Activated T-helper 1 cell treated with anti-CD3 and anti-CD28 coated beads, Interleukin-12 subunit alpha, Interleukin-12 subunit beta, Interleukin-2, Interleukin-4 antibody, amounts not matched to agents 30 ng/mL and 10 ng/mL and 1 ng/mL, durations not matched to agents 14 hours and 24 hours and 36 hours (primary cell): ENCODE data around the gene SCN8A. TPM values are rescaled to one million over a fixed set of nuclear protein-coding genes. Genes with fewer than 3 reads are reported as not detected.

Source experiments
- DNase-seq: peaks from one replicate; pipeline ENCODE4 v3.0.0; 2021; ENCODE audit warnings: low spot score
- H3K27ac Mint-ChIP-seq: one replicate; pipeline ENCODE4 v1.8.0; 2021; ENCODE audit warnings: mild to moderate bottlenecking, mixed read lengths
- H3K27me3 Mint-ChIP-seq: one replicate; pipeline ENCODE4 v1.8.0; 2022; ENCODE audit warnings: mild to moderate bottlenecking, moderate library complexity, mixed read lengths; ENCODE audit not compliant: insufficient read depth
- H3K36me3 Mint-ChIP-seq: one replicate; pipeline ENCODE4 v1.8.0; 2021; ENCODE audit warnings: low read depth, mixed read lengths
- H3K4me1 Mint-ChIP-seq: one replicate; pipeline ENCODE4 v1.8.0; 2021; ENCODE audit warnings: low read depth, mixed read lengths
- H3K4me3 Mint-ChIP-seq: one replicate; pipeline ENCODE4 v1.8.0; 2021; ENCODE audit warnings: mild to moderate bottlenecking, moderate library complexity, mixed read lengths
- H3K9me3 Mint-ChIP-seq: one replicate; pipeline ENCODE4 v1.8.0; 2021; ENCODE audit warnings: mixed read lengths
- intact Hi-C: fragments of 100-400 bp; cut with micrococcal nuclease; formaldehyde crosslinking; loops from one replicate; pipeline ENCODE4 v1.15.1; 2024
- total RNA-seq: library from RNA; stranded (reverse); gene quantifications from 2 replicates; pipeline ENCODE4 v1.2.3, GENCODE V29; 2022

SCN8A gene
- total RNA-seq, 1 donor from 2014 or later: 0.26 TPM

DNA sequence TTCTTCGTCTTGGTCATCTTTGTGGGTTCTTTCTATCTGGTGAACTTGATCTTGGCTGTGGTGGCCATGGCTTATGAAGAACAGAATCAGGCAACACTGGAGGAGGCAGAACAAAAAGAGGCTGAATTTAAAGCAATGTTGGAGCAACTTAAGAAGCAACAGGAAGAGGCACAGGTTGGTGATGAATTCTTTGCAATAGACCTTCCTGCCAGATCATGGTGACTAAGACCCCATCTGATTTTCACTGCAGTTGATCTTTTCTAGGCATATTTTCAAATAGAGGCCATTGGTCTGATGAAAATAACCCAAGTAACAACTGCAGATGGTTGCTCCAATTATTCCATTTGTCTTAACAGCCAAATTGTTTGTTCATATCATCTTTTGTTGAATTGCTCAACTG, 114.4 kb downstream of the SCN8A start:
- H3K27me3 Mint-ChIP-seq: peaks cover 2% of the 10 kb centered on the region
- no peaks in the 10 kb centered on the region for H3K9me3 Mint-ChIP-seq
- H3K4me1 Mint-ChIP-seq: no peaks in the 10 kb centered on the region
- no peak overlapping the region for H3K4me3 Mint-ChIP-seq
- H3K27ac Mint-ChIP-seq: no peak overlapping the region
- H3K36me3 Mint-ChIP-seq: no peaks in the 10 kb centered on the region
- DNase-seq: no peak
- intact Hi-C loops: no loop called here

DNA sequence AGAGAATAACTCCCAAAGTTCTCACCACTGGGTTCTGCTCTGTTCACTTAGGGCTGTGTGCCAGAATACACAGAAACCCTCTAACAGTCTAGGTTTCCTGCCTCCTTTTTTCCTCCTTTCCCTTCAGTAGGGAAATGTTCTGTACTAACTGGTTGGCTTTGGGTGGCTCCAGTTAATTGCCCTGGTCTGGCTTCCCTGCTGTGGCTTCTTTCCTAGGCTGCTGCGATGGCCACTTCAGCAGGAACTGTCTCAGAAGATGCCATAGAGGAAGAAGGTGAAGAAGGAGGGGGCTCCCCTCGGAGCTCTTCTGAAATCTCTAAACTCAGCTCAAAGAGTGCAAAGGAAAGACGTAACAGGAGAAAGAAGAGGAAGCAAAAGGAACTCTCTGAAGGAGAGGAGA, 115.2 kb downstream of the SCN8A start:
- no peaks in the 10 kb centered on the region for H3K36me3 Mint-ChIP-seq
- H3K4me3 Mint-ChIP-seq: no peak overlapping the region
- H3K27ac Mint-ChIP-seq: no peak overlapping the region
- H3K4me1 Mint-ChIP-seq: no peaks in the 10 kb centered on the region
- no peaks in the 10 kb centered on the region for H3K9me3 Mint-ChIP-seq
- H3K27me3 Mint-ChIP-seq: peaks cover 7% of the 10 kb centered on the region
- DNase-seq: no peak
- intact Hi-C loops: no loop called here

DNA sequence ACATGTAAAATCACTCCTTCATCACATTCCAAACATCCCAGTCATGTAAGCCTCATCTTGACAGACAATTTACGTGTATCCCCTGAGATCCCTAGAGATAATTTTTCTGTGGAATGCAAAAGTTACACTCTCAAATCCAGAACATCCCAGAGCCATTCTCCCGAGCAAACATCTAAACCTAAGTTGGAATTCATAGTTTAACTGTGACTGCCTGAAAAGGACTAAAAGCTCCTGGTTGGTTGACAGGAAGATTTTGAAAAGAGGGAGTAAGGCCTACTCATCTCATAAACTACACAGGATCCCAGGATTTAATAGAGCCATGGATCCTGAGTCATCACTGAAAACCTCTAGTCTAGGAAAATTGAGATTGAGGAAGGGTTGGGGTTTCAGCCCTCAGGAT, 123.6 kb downstream of the SCN8A start:
- no peaks in the 10 kb centered on the region for H3K36me3 Mint-ChIP-seq

DNA sequence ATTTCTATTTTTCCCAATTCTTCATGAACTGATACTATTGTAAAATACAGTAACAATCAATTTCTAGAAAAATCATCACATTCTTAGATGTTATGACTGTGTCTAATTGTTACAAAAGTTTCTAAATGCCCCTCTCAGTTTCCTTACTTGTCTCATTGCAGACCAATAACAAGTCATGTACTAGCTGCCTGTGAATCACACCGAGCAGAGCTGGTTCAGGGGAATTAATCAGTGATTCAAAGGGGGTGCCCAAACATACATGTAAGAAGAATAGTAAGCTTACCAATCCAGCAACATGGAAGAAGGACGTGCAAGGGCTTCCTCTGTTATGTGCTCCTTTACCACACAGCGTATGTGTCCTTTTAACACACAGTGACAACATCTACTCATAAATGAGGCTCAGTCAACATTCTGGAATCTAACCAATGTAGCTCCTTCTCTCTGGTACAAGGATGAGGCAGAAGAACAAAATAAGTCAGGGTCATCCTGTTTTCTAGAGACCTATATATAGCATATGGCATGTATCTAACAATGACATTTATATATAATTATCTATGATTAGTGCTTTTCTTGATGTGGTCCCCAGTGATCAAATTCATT, 126.4 kb downstream of the SCN8A start:
- Mint-ChIP-seq H3K4me1 (no peaks in the 10 kb centered on the region), H3K36me3 (no peaks in the 10 kb centered on the region), H3K4me3 (no peak overlapping the region), H3K9me3 (no peaks in the 10 kb centered on the region), H3K27me3 (peaks cover 29% of the 10 kb centered on the region), H3K27ac (no peak overlapping the region)
- DNase-seq: no peak
- intact Hi-C loops: no loop called here

More for the DNA sequence above, 123.6 kb downstream of the SCN8A start:
- Mint-ChIP-seq H3K27me3 (peaks cover 19% of the 10 kb centered on the region), H3K9me3 (no peaks in the 10 kb centered on the region), H3K27ac (no peak overlapping the region), H3K4me1 (no peaks in the 10 kb centered on the region), H3K4me3 (no peak overlapping the region)
- intact Hi-C loops: no loop called here
- DNase-seq: no peak

DNA sequence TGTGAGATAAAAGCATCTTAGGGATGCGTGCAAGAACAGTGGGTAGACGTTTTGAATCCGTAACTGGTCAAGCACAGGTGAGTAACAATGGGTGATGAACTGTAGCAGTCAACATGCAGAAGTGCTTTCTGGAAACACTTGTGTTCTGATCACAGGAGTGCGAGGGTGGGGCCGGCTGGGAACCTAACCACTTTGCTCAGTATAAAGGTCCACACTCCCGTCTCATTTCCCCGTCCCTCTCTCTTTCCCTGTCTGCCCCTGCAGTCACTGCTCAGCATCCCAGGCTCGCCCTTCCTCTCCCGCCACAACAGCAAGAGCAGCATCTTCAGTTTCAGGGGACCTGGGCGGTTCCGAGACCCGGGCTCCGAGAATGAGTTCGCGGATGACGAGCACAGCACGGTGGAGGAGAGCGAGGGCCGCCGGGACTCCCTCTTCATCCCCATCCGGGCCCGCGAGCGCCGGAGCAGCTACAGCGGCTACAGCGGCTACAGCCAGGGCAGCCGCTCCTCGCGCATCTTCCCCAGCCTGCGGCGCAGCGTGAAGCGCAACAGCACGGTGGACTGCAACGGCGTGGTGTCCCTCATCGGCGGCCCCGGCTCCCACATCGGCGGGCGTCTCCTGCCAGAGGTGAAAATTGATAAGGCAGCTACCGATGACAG, 130.4 kb downstream of the SCN8A start:
- peak; percentile 4 for DNase-seq
- Mint-ChIP-seq H3K4me3 (peak overlapping the region; percentile 22), H3K27me3 (peaks cover 49% of the 10 kb centered on the region), H3K36me3 (no peaks in the 10 kb centered on the region), H3K4me1 (no peaks in the 10 kb centered on the region), H3K9me3 (no peaks in the 10 kb centered on the region), H3K27ac (no peak overlapping the region)
- intact Hi-C loops: no loop called here

DNA sequence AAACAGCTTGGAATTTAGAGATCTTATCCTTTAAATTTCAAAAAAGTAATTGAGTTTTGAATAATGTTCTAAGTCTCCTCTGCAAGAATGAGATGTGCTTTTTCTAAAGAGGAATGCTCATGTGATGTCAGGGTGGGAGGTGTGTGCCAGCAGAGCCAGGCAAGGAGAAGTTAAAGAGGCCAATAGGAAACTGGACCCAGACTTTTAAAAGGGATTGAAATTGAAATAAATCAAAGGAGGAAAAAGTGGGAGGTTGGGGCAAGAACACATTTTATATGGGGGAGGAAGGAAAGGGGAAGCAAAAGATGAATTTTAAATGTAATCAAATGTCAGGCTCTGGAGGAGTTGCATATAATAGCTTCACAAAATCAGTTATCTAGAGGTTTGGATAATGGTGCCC, 131.4 kb downstream of the SCN8A start:
- no peak for DNase-seq
- H3K27ac Mint-ChIP-seq: no peak overlapping the region
- no peaks in the 10 kb centered on the region for H3K4me1 Mint-ChIP-seq
- intact Hi-C loops: no loop called here
- H3K27me3 Mint-ChIP-seq: peaks cover 45% of the 10 kb centered on the region
- no peaks in the 10 kb centered on the region for H3K9me3 Mint-ChIP-seq
- no peaks in the 10 kb centered on the region for H3K36me3 Mint-ChIP-seq
- H3K4me3 Mint-ChIP-seq: no peak overlapping the region

DNA sequence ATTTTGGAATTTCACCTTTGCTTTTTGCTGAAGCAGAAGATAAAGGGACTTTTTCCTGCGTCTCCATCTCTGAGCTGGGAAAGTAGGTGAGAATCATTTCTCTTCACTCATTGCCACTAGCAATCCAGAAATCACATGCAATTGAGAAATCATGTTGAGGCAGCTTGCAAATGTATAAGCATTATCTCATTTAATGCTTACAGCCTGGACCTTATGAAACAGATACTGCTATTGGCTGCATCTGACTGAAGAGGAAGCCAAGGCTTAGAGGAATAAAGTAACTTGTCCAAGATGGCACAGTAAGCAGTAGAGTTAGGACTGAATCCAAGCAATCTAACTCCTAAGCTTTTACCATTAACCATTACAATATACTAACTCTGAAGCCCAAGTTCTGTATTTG, 135.1 kb downstream of the SCN8A start:
- H3K27ac Mint-ChIP-seq: no peak overlapping the region
- peaks cover 43% of the 10 kb centered on the region for H3K27me3 Mint-ChIP-seq
- H3K36me3 Mint-ChIP-seq: no peaks in the 10 kb centered on the region

DNA sequence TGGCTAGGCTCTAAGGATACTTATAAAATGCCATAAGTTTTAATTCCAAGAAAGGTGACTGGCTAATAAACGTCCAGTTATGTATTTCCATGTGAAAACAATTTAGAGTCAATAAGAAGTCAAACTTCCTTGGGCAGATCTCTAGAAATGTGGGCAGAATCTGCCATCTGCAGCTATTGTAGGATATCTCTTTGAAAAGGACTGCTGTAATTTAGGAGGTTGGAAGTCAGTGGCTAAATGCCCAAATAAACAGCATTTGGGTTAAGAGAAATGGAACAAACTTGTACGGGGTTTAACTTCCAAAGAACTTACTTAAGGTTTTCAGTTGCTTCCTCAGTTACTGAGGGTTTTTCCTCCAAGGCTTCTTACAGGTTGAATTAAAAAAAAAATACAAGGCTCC, 135.9 kb downstream of the SCN8A start:
- intact Hi-C loops: no loop called here
- Mint-ChIP-seq H3K27ac (no peak overlapping the region), H3K27me3 (peaks cover 35% of the 10 kb centered on the region), H3K9me3 (no peaks in the 10 kb centered on the region), H3K4me3 (no peak overlapping the region), H3K4me1 (no peaks in the 10 kb centered on the region), H3K36me3 (no peaks in the 10 kb centered on the region)
- no peak for DNase-seq

More for the DNA sequence above, 135.1 kb downstream of the SCN8A start:
- no peak overlapping the region for H3K4me3 Mint-ChIP-seq
- no peaks in the 10 kb centered on the region for H3K4me1 Mint-ChIP-seq
- DNase-seq: no peak
- intact Hi-C loops: no loop called here
- H3K9me3 Mint-ChIP-seq: no peaks in the 10 kb centered on the region

DNA sequence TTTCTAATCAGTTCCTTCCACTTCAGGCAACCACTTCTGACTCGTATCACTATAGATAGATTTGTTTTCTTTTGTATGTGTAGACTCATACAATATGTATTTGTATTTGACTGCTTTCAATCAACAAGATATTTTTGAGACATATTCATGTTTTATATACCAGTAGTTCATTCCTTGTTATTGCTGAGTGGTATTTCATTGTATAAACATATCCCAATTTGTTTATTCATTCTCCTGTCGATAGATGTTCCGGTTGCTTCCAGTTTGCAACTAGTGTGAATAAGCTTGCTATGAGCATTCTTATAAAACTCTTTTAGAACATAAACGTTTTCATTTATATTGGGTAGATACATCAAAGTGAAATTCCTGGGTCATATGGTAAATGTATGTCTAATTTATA, 138.3 kb downstream of the SCN8A start:
- H3K9me3 Mint-ChIP-seq: no peaks in the 10 kb centered on the region
- H3K36me3 Mint-ChIP-seq: no peaks in the 10 kb centered on the region
- peaks cover 27% of the 10 kb centered on the region for H3K27me3 Mint-ChIP-seq
- no peak overlapping the region for H3K4me3 Mint-ChIP-seq
- no peak overlapping the region for H3K27ac Mint-ChIP-seq
- intact Hi-C loops: no loop called here
- no peaks in the 10 kb centered on the region for H3K4me1 Mint-ChIP-seq
- DNase-seq: no peak

DNA sequence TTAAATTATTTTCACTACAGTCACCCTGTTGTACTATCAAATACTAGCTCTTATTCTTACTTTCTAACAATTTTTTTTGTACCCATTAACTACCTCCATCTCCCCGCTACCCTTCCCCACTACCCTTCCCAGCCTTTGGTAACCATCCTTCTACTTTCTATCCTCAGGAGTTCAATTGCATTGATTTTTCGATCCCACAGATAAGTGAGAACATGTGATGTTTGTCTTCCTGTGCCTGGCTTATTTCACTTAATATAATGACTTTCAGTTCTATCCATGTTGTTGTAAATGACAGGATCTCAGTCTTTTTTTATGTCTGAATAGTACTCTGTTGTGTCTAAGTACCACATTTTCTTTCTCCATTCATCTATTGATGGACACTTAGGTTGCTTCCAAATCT, 139.7 kb downstream of the SCN8A start:
- no peak overlapping the region for H3K4me3 Mint-ChIP-seq
- no peaks in the 10 kb centered on the region for H3K36me3 Mint-ChIP-seq
- H3K27ac Mint-ChIP-seq: no peak overlapping the region
- DNase-seq: no peak
- peaks cover 18% of the 10 kb centered on the region for H3K27me3 Mint-ChIP-seq
- H3K9me3 Mint-ChIP-seq: no peaks in the 10 kb centered on the region
- intact Hi-C loops: no loop called here
- no peaks in the 10 kb centered on the region for H3K4me1 Mint-ChIP-seq

DNA sequence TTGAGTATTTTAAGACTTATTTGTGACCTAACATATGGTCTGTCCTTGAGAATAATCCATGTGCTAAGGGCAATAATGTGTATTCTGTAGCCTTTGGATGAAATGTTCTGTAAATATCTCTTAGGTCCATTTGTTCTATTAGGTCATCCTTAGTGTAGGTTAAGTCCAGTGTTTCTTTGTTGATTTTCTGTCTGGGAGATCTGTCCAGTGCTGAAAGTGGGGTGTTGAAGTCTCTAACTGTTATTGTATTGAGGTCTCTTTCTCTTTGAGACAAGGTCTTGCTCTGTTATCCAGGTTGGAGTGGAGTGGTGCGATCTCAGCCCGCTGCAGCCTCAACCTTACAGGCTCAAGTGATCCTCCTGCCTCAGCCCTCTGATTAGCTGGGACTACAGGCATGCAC, 149.5 kb downstream of the SCN8A start:
- Mint-ChIP-seq H3K4me1 (no peaks in the 10 kb centered on the region), H3K9me3 (peaks cover 14% of the 10 kb centered on the region), H3K36me3 (no peaks in the 10 kb centered on the region), H3K27ac (no peak overlapping the region), H3K4me3 (no peak overlapping the region), H3K27me3 (peaks cover 17% of the 10 kb centered on the region)
- intact Hi-C loops: no loop called here
- DNase-seq: no peak

DNA sequence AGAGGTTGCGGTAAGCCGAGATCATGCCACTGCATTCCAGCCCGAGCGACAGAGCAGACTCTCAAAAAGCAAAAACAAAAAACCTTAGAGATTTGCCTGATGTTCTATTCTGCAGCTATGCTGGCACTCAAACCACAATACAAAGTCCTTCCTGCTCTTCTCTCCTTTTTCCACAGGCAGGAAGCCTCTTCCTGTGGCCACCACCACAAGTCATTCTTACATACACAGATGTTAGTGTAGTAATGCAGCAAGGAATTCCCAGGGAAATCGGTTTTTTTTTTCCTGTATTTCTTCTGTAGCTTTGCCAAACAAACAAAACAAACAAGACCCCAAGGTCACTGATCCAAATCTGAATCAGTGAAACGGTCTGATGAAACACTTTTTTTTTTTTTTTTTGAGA, 153.2 kb downstream of the SCN8A start:
- Mint-ChIP-seq H3K4me1 (no peaks in the 10 kb centered on the region), H3K9me3 (peaks cover 14% of the 10 kb centered on the region), H3K27ac (no peak overlapping the region), H3K4me3 (no peak overlapping the region), H3K36me3 (no peaks in the 10 kb centered on the region), H3K27me3 (peaks cover 21% of the 10 kb centered on the region)
- DNase-seq: no peak
- intact Hi-C loops: no loop called here

DNA sequence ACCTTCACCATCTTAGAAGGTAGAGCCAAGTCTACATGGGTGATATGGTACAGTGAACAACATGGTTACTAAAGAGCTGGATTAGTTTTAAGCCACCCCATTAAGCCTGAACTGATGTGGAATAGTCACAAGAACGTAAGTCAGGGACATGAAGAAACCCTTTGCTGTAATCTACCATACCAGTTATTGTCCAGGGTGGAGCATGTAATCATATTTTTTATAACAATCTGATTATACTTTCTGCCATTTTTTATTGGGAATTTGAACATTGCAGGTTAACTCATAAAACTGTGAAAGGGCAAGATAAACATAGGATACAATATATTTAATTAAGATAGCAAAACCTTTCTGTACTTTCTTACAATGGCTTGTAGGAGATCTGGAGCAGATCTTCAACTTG, 153.9 kb downstream of the SCN8A start:
- Mint-ChIP-seq H3K4me3 (no peak overlapping the region), H3K4me1 (no peaks in the 10 kb centered on the region), H3K27ac (no peak overlapping the region), H3K36me3 (no peaks in the 10 kb centered on the region), H3K9me3 (peaks cover 14% of the 10 kb centered on the region), H3K27me3 (peaks cover 21% of the 10 kb centered on the region)
- intact Hi-C loops: no loop called here
- DNase-seq: no peak

DNA sequence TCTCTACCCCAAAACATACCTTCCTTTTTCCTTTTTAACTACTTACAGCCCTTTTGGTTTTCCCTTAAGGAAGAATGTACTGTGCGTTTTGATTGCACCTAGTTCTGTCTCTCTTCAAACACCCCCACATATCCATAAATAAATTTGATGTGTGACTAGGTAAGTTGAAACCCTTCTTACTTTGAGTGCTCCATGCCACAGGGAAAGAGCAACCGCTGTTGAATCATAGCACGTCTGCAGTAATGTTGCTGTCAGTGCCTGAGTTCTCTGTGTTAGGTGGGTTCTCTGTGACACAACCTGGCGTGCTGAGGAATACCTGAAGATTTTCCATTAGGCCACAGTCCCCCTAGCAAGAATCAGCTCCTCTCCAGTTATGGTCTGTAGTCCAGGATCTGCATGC, 155.4 kb downstream of the SCN8A start:
- Mint-ChIP-seq H3K4me1 (no peaks in the 10 kb centered on the region), H3K36me3 (no peaks in the 10 kb centered on the region), H3K9me3 (peaks cover 9% of the 10 kb centered on the region), H3K27me3 (peaks cover 19% of the 10 kb centered on the region), H3K4me3 (no peak overlapping the region), H3K27ac (no peak overlapping the region)
- intact Hi-C loops: no loop called here
- DNase-seq: no peak
